SK-N-SH treated with all-trans-retinoic acid at 6 μM for 48 hours (cell line): ENCODE measurements around the gene GNPAT.

ENCODE experiments used
- ATAC-seq: fragments of 200-7000 bp; cut with Tn5 transposase; 3 replicates; pipeline ENCODE4 v1.9.1; 2020; ENCODE audit warnings: mild to moderate bottlenecking, moderate library complexity
- ARNTL ChIP-seq: fragments of 450-650 bp; formaldehyde crosslinking; IDR thresholded peaks from 2 replicates; pipeline ENCODE4 v1.5.0; 2020; ENCODE audit warnings: low read depth, mild to moderate bottlenecking, moderate library complexity, borderline replicate concordance
- BACH2 ChIP-seq: fragments of 250-450 bp; sonication (Bioruptor Pico); IDR thresholded peaks from 2 replicates; pipeline ENCODE4 v1.9.0; 2021; ENCODE audit warnings: mild to moderate bottlenecking, borderline replicate concordance
- CREB5 ChIP-seq: fragments of 250-450 bp; sonication (Bioruptor Pico); IDR thresholded peaks from 2 replicates; pipeline ENCODE4 v1.5.1; 2020; ENCODE audit warnings: low read depth, mild to moderate bottlenecking, moderate library complexity
- CSDC2 ChIP-seq: fragments of 250-450 bp; sonication (Bioruptor Pico); IDR thresholded peaks from 2 replicates; pipeline ENCODE4 v1.5.0; 2020; ENCODE audit warnings: mild to moderate bottlenecking, moderate library complexity
- CSRNP3 ChIP-seq: fragments of 250-450 bp; sonication (Bioruptor Pico); IDR thresholded peaks from 2 replicates; pipeline ENCODE4 v1.5.1; 2021; ENCODE audit warnings: mild to moderate bottlenecking, moderate library complexity
- ESRRG ChIP-seq: fragments of 250-450 bp; sonication (Bioruptor Pico); IDR thresholded peaks from 2 replicates; pipeline ENCODE4 v1.6.1; 2021; ENCODE audit warnings: mild to moderate bottlenecking
- GLIS3 ChIP-seq: fragments of 250-450 bp; sonication (Bioruptor Pico); IDR thresholded peaks from 2 replicates; pipeline ENCODE4 v1.5.0; 2020; ENCODE audit warnings: mild to moderate bottlenecking, moderate library complexity
- ISL1 ChIP-seq: fragments of 250-450 bp; sonication (Bioruptor Pico); IDR thresholded peaks from 2 replicates; pipeline ENCODE4 v2.1.2; 2022; ENCODE audit warnings: mild to moderate bottlenecking, moderate library complexity
- OSR1 ChIP-seq: fragments of 250-450 bp; sonication (Bioruptor Pico); IDR thresholded peaks from 2 replicates; pipeline ENCODE4 v1.8.0; 2022; ENCODE audit warnings: moderate library complexity, mild to moderate bottlenecking, inconsistent platforms
- PATZ1 ChIP-seq: fragments of 250-450 bp; sonication (Bioruptor Pico); IDR thresholded peaks from 2 replicates; pipeline ENCODE4 v1.8.0; 2020; ENCODE audit warnings: mild to moderate bottlenecking, moderate library complexity, borderline replicate concordance
- POU6F1 ChIP-seq: fragments of 250-450 bp; sonication (Bioruptor Pico); IDR thresholded peaks from 2 replicates; pipeline ENCODE4 v1.8.0; 2021; ENCODE audit warnings: low read depth, mild to moderate bottlenecking, moderate library complexity, borderline replicate concordance
- PPARA ChIP-seq: fragments of 250-450 bp; sonication (Bioruptor Pico); IDR thresholded peaks from 2 replicates; pipeline ENCODE4 v1.5.0; 2020; ENCODE audit warnings: mild to moderate bottlenecking, borderline replicate concordance
- RARB ChIP-seq: fragments of 250-450 bp; sonication (Bioruptor Pico); IDR thresholded peaks from 2 replicates; pipeline ENCODE4 v1.8.0; 2021; ENCODE audit warnings: mild to moderate bottlenecking, moderate library complexity
- SNAI2 ChIP-seq: fragments of 250-450 bp; sonication (Bioruptor Pico); IDR thresholded peaks from 2 replicates; pipeline ENCODE4 v1.5.0; 2020; ENCODE audit warnings: mild to moderate bottlenecking, moderate library complexity
- TCF4 ChIP-seq: fragments of 250-450 bp; sonication (Bioruptor Pico); IDR thresholded peaks from 2 replicates; pipeline ENCODE4 v1.8.0; 2021; ENCODE audit warnings: mild to moderate bottlenecking, moderate library complexity, borderline replicate concordance
- TOX ChIP-seq: fragments of 250-450 bp; sonication (Bioruptor Pico); IDR thresholded peaks from 2 replicates; pipeline ENCODE4 v1.8.0; 2021; ENCODE audit warnings: mild to moderate bottlenecking, moderate library complexity, borderline replicate concordance
- ZFP3 ChIP-seq: fragments of 250-450 bp; sonication (Bioruptor Pico); IDR thresholded peaks from 2 replicates; pipeline ENCODE4 v1.5.0; 2020; ENCODE audit warnings: mild to moderate bottlenecking, moderate library complexity
- ZFP30 ChIP-seq: fragments of 450-650 bp; formaldehyde crosslinking; IDR thresholded peaks from 2 replicates; pipeline ENCODE4 v1.5.0; 2022; ENCODE audit warnings: mild to moderate bottlenecking, moderate library complexity
- ZNF565 ChIP-seq: fragments of 450-650 bp; formaldehyde crosslinking; conservative IDR thresholded peaks from 2 replicates; pipeline ENCODE4 v1.5.0; 2020; ENCODE audit warnings: low read depth, mild to moderate bottlenecking, moderate library complexity
- ZNF70 ChIP-seq: fragments of 450-650 bp; formaldehyde crosslinking; IDR thresholded peaks from 2 replicates; pipeline ENCODE4 v1.5.0; 2020; ENCODE audit warnings: mild to moderate bottlenecking, moderate library complexity
- ZNF8 ChIP-seq: fragments of 450-650 bp; formaldehyde crosslinking; IDR thresholded peaks from 2 replicates; pipeline ENCODE4 v1.5.0; 2020; ENCODE audit warnings: mild to moderate bottlenecking, moderate library complexity

The GNPAT gene

GRCh38 chr1:231240883-231241735 lies at the start of gene GNPAT:
TSS of gene GNPAT (plus strand) at chr1:231241212. CDS start at chr1:231241379, 167 bp downstream.
- ATAC-seq: peak; percentile 97
- TF ChIP-seq ZNF8 (CRISPR knock-in tag): no peak
- no peak for TF ChIP-seq ESRRG
- TF ChIP-seq ZFP3: no peak
- TF ChIP-seq TCF4 (CRISPR knock-in tag): no peak

GRCh38 chr1:231192620-231193163 lies 48.3 kb upstream of the GNPAT start:
- peak; percentile 41 for ATAC-seq
- no peak for TF ChIP-seq ESRRG
- no peak for TF ChIP-seq SNAI2 (CRISPR knock-in tag)
- no peak for TF ChIP-seq ZFP30 (CRISPR knock-in tag)
- TF ChIP-seq ZFP3: no peak
- TF ChIP-seq ISL1 (CRISPR knock-in tag): no peak
- TF ChIP-seq TOX (CRISPR knock-in tag): no peak
- no peak for TF ChIP-seq ARNTL (CRISPR knock-in tag)
- TF ChIP-seq ZNF565 (CRISPR knock-in tag): no peak
- TF ChIP-seq POU6F1: no peak
- no peak for TF ChIP-seq OSR1 (CRISPR knock-in tag)
- no peak for TF ChIP-seq BACH2
- no peak for TF ChIP-seq PPARA (CRISPR knock-in tag)

- no peak for ATAC-seq
- no peak for TF ChIP-seq CSDC2 (CRISPR knock-in tag)
- TF ChIP-seq ZFP3: no peak
- no peak for TF ChIP-seq ZNF565 (CRISPR knock-in tag)
- no peak for TF ChIP-seq OSR1 (CRISPR knock-in tag)
- TF ChIP-seq ZNF70 (CRISPR knock-in tag): no peak
- TF ChIP-seq ARNTL (CRISPR knock-in tag): no peak
- no peak for TF ChIP-seq PATZ1 (CRISPR knock-in tag)
- no peak for TF ChIP-seq TCF4 (CRISPR knock-in tag)
- no peak for TF ChIP-seq GLIS3 (CRISPR knock-in tag)
- TF ChIP-seq POU6F1: no peak
- no peak for TF ChIP-seq CSRNP3 (CRISPR knock-in tag)
- TF ChIP-seq ESRRG: no peak
- TF ChIP-seq CREB5 (CRISPR knock-in tag): no peak
- TF ChIP-seq ZNF8 (CRISPR knock-in tag): no peak
- TF ChIP-seq BACH2: no peak
- no peak for TF ChIP-seq PPARA (CRISPR knock-in tag)
- no peak for TF ChIP-seq TOX (CRISPR knock-in tag)
- TF ChIP-seq SNAI2 (CRISPR knock-in tag): no peak
- no peak for TF ChIP-seq ZFP30 (CRISPR knock-in tag)
- TF ChIP-seq RARB (CRISPR knock-in tag): no peak
Measured at GRCh38 chr1:231193710-231194340, 47.2 kb upstream of the GNPAT start.
